Urinary bladder (tissue), 4 donors: Measurements from ENCODE around the gene TEX13D. TPM values are rescaled to one million over a fixed set of nuclear protein-coding genes. Genes with fewer than 3 reads are reported as not detected.
"Not testable (repeated sequence)": the region's sequence is repeated elsewhere in the genome, so short reads cannot be mapped to it uniquely, and the experiment has no call there.

ENCODE experiments used
- DNase-seq: peaks from one replicate; pipeline ENCODE4 v3.0.0-alpha.2; 2015; ENCODE audit errors: extremely low spot score
- H3K27ac ChIP-seq: one replicate; pipeline ENCODE4 v1.5.1; 2013; ENCODE audit warnings: low read depth, mild to moderate bottlenecking, moderate library complexity
- H3K36me3 ChIP-seq: one replicate; pipeline ENCODE4 v1.6.1; 2013; ENCODE audit warnings: mild to moderate bottlenecking, moderate library complexity; ENCODE audit not compliant: insufficient read depth
- H3K4me1 ChIP-seq: one replicate; pipeline ENCODE4 v1.6.1; 2013; ENCODE audit warnings: mild to moderate bottlenecking, moderate library complexity; ENCODE audit not compliant: insufficient read depth
- H3K4me3 ChIP-seq: one replicate; pipeline ENCODE4 v1.5.1; 2013; ENCODE audit warnings: low read depth, low read length
- WGBS: extraction: QIAGEN DNeasy Blood & Tissue Kit; methylation state at CpG from one replicate; pipeline ENCODE4 v1.1.7; 2013; 5-methylcytosine and 5-hydroxymethylcytosine counted together
- polyA plus RNA-seq: library from polyadenylated mRNA; stranded (reverse); fragments of 200-250 nt; gene quantifications from one replicate; pipeline ENCODE4 v1.2.3, GENCODE V29; 2013
- total RNA-seq: library from RNA; depleted of rRNA; stranded (reverse); fragments of >200 nt; gene quantifications from one replicate; pipeline ENCODE4 v1.2.3, GENCODE V29; 2014
- donor health status: healthy with polysubstance abuse.
- donor health status: healthy.

The TEX13D gene
- total RNA-seq (not detected), polyA plus RNA-seq (not detected)

- Histone ChIP-seq H3K36me3 (no peaks in the 10 kb centered on the region), H3K27ac (no peak within 1 kb of the TSS), H3K4me3 (no peak within 1 kb of the TSS), H3K4me1 (no peaks in the 10 kb centered on the region)
- DNase-seq: no peak
- 94% methylated on average over 57 of the region's 57 CpGs for WGBS
These were observed at the start of gene TEX13D for GRCh38 chrX:124332481-124333424. TEX13D (plus strand) TSS chrX:124332660; CDS start chrX:124332918, 258 bp downstream.

- no peak overlapping the region for H3K4me3 ChIP-seq
- H3K4me1 ChIP-seq: no peaks in the 10 kb centered on the region
- WGBS: 42% methylated on average over 4 of the region's 4 CpGs
- H3K36me3 ChIP-seq: no peaks in the 10 kb centered on the region
- DNase-seq: no peak
- H3K27ac ChIP-seq: no peak overlapping the region
These were observed 43.0 kb upstream of the TEX13D start for GRCh38 chrX:124289443-124289842.

GRCh38 chrX:124293810-124294209, 38.6 kb upstream of the TEX13D start:
- H3K27ac ChIP-seq: no peak overlapping the region
- H3K4me1 ChIP-seq: no peaks in the 10 kb centered on the region
- H3K4me3 ChIP-seq: no peak overlapping the region
- H3K36me3 ChIP-seq: no peaks in the 10 kb centered on the region
- no peak for DNase-seq

- not testable (repeated sequence) for H3K36me3 ChIP-seq, H3K27ac ChIP-seq, DNase-seq, H3K4me3 ChIP-seq, H3K4me1 ChIP-seq
- WGBS: 99% methylated on average over 4 of the region's 4 CpGs
These were observed 33.1 kb upstream of the TEX13D start for GRCh38 chrX:124299323-124299722.

GRCh38 chrX:124300405-124300804, 32.1 kb upstream of the TEX13D start:
- DNase-seq: no peak
- Histone ChIP-seq H3K4me1 (no peaks in the 10 kb centered on the region), H3K36me3 (no peaks in the 10 kb centered on the region), H3K4me3 (no peak overlapping the region), H3K27ac (no peak overlapping the region)
- WGBS: 82% methylated on average over 4 of the region's 4 CpGs

- WGBS: 91% methylated on average over 2 of the region's 2 CpGs
- Histone ChIP-seq H3K27ac (no peak overlapping the region), H3K4me1 (no peaks in the 10 kb centered on the region), H3K36me3 (no peaks in the 10 kb centered on the region), H3K4me3 (no peak overlapping the region)
- no peak for DNase-seq
These were observed 25.1 kb upstream of the TEX13D start for GRCh38 chrX:124307253-124307907.

- WGBS: 84% methylated on average over 1 of the region's 1 CpG
- no peak overlapping the region for H3K4me3 ChIP-seq
- no peaks in the 10 kb centered on the region for H3K36me3 ChIP-seq
- H3K4me1 ChIP-seq: no peaks in the 10 kb centered on the region
- no peak for DNase-seq
- H3K27ac ChIP-seq: no peak overlapping the region
These were observed 6.7 kb upstream of the TEX13D start for GRCh38 chrX:124325732-124326131.

- 82% methylated on average over 1 of the region's 1 CpG for WGBS
These were observed 3.7 kb upstream of the TEX13D start for GRCh38 chrX:124328765-124329164.

GRCh38 chrX:124333862-124334261, 1.4 kb downstream of the TEX13D start:
- 94% methylated on average over 6 of the region's 6 CpGs for WGBS
- Histone ChIP-seq H3K27ac (no peak overlapping the region), H3K4me1 (no peaks in the 10 kb centered on the region), H3K36me3 (no peaks in the 10 kb centered on the region), H3K4me3 (no peak overlapping the region)
- DNase-seq: no peak

More at GRCh38 chrX:124328765-124329164, 3.7 kb upstream of the TEX13D start:
- DNase-seq: no peak
- H3K27ac ChIP-seq: no peak overlapping the region
- H3K36me3 ChIP-seq: no peaks in the 10 kb centered on the region
- no peaks in the 10 kb centered on the region for H3K4me1 ChIP-seq
- H3K4me3 ChIP-seq: no peak overlapping the region

- not testable (repeated sequence) for H3K36me3 ChIP-seq, DNase-seq, H3K4me3 ChIP-seq, H3K4me1 ChIP-seq, H3K27ac ChIP-seq
- 88% methylated on average over 2 of the region's 2 CpGs for WGBS
These were observed 2.1 kb downstream of the TEX13D start for GRCh38 chrX:124334555-124334954.

GRCh38 chrX:124335598-124335997, 3.1 kb downstream of the TEX13D start:
- H3K4me3 ChIP-seq: no peak overlapping the region
- no peak for DNase-seq
- H3K27ac ChIP-seq: no peak overlapping the region
- no peaks in the 10 kb centered on the region for H3K36me3 ChIP-seq
- H3K4me1 ChIP-seq: no peaks in the 10 kb centered on the region
- 72% methylated on average over 1 of the region's 1 CpG for WGBS

GRCh38 chrX:124337916-124338315, 5.5 kb downstream of the TEX13D start:
- H3K36me3 ChIP-seq: no peaks in the 10 kb centered on the region
- DNase-seq: no peak
- H3K27ac ChIP-seq: no peak overlapping the region
- WGBS: 69% methylated on average over 1 of the region's 1 CpG
- no peak overlapping the region for H3K4me3 ChIP-seq
- no peaks in the 10 kb centered on the region for H3K4me1 ChIP-seq

- Histone ChIP-seq H3K4me3 (no peak overlapping the region), H3K36me3 (no peaks in the 10 kb centered on the region), H3K27ac (no peak overlapping the region), H3K4me1 (no peaks in the 10 kb centered on the region)
- no peak for DNase-seq
- 83% methylated on average over 6 of the region's 6 CpGs for WGBS
These were observed 6.5 kb downstream of the TEX13D start for GRCh38 chrX:124338733-124339514.
